ENCODE data around the gene BDP1. TPM values are rescaled to one million over a fixed set of nuclear protein-coding genes. Genes with fewer than 3 reads are reported as not detected.
"Not testable (repeated sequence)": the region's sequence is repeated elsewhere in the genome, so short reads cannot be mapped to it uniquely, and the experiment has no call there.

Gene BDP1
- total and polyA plus RNA-seq, 7 experiments from 2014 or later = 8.9 to 48.7 (median 35.5) TPM

DNA sequence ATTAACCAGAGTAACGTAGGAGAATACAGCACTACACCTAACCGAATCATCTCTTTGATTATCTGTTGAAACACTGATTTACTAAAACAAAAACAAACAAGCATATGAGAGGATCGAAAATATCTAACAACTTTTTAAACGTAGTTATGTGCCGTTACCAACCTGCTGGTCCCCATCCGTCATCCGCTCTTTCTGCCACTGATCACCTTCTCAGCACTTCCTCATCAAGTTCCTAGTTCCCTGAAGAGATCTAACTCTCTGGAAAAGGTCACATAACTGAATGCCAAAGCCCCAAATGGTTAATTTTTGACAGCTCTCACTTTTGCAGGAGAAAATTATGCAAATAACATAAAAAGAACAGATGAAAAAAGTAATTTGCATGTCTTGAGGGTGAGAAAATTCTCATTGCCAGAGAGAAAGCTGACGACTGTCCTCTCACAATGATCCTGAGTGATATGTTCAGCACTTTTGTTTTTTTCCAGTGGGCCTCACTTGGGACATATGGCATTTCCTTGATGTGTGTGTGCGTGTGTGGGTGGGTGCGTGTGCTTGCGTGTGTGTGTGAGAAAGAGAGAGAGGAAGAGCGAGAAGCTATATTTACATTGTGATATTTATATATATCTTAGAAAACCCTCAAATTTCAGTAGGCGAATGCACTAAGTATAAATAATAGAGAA, 8.8 kb upstream of the BDP1 start:
- Mint-ChIP-seq H3K4me1 (peaks cover 0 to 16% (median 8%) of the 10 kb centered on the region in 7 donors), H3K27me3 (peaks cover 24 to 40% (median 26%) of the 10 kb centered on the region in 5 donors), H3K4me3 (peak overlapping the region in 8 of 10 donors; percentile 6 to 58 (median 37))
- intact Hi-C loops (cut with micrococcal nuclease) = loop anchor here in 1 of 2 donors (1.0 kb wide), 1 partner anchor 9 kb away; the partner anchor contains the start of gene BDP1
- peak; percentile 19 for ATAC-seq
- CTCF ChIA-PET; H3K27ac ChIP-seq (ENCODE audit: low read depth, low read length); POLR2A ChIA-PET; H3K9me3 ChIP-seq (ENCODE audit: control insufficient read depth in 2 of 3, low read length in 3 of 3); H3K27me3 ChIP-seq (ENCODE audit: control insufficient read depth in 2 of 2, insufficient read depth in 2 of 2, low read length in 2 of 2); H3K4me1 ChIP-seq (ENCODE audit: control insufficient read depth in 2 of 2, insufficient read depth in 2 of 2, low read length in 2 of 2); H3K4me3 ChIP-seq (ENCODE audit: low read length); H3K36me3 ChIP-seq (ENCODE audit: control insufficient read depth in 2 of 3, insufficient read depth in 3 of 3, low read length in 3 of 3); H3K36me3 Mint-ChIP-seq; H3K27ac Mint-ChIP-seq; H3K9me3 Mint-ChIP-seq; DNase-seq: not testable (repeated sequence)

DNA sequence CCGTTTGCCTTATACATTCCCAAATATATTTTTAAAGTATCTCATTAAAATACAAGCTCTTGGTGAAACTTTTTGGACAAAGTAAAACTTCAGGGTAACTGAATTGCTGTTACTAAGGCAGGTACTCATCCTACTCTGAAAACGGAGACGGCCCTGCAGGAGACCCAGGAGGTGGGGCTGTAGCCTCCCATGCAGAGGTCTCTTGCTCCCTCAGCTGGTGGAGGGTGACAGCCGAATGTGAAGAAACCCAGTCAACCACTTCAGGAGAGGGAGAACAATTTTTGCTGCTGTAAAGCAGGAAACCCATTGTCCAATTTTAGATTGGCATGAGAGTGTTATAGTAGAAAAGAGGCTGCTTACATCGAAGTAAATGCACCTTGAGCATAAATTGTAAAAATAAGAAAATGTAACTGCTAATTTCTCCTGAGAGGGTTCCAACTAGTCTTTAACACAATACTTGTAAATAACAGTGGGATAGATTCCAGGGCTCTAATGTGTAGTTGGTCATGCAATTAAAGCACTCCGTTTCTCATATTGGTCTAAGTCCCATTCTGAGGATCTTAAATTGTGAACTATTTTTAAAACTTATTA, 8.1 kb upstream of the BDP1 start:
- H3K27me3 ChIP-seq (ENCODE audit: control insufficient read depth in 2 of 2, insufficient read depth in 2 of 2, low read length in 2 of 2); H3K9me3 ChIP-seq (ENCODE audit: control insufficient read depth in 2 of 3, low read length in 3 of 3); H3K27ac Mint-ChIP-seq; H3K9me3 Mint-ChIP-seq; H3K4me3 ChIP-seq (ENCODE audit: low read length); POLR2A ChIA-PET; H3K36me3 ChIP-seq (ENCODE audit: control insufficient read depth in 2 of 3, insufficient read depth in 3 of 3, low read length in 3 of 3); CTCF ChIA-PET; H3K36me3 Mint-ChIP-seq; H3K27ac ChIP-seq (ENCODE audit: low read depth, low read length); H3K4me1 ChIP-seq (ENCODE audit: control insufficient read depth in 2 of 2, insufficient read depth in 2 of 2, low read length in 2 of 2): not testable (repeated sequence)
- Mint-ChIP-seq H3K4me1 (peaks cover 0 to 16% (median 8%) of the 10 kb centered on the region in 7 donors), H3K4me3 (peak overlapping the region in 4 of 10 donors; percentile 14 to 46 (median 37)), H3K27me3 (peaks cover 22 to 43% (median 29%) of the 10 kb centered on the region in 5 donors)
- DNase-seq (peak in 8 of 9 donors; percentile 36 to 60 (median 54)), ATAC-seq (peak; percentile 96)
- intact Hi-C loops (cut with micrococcal nuclease) = loop anchor here in 1 of 2 donors (1.0 kb wide), 1 partner anchor 8 kb away; the partner anchor contains the start of gene BDP1

DNA sequence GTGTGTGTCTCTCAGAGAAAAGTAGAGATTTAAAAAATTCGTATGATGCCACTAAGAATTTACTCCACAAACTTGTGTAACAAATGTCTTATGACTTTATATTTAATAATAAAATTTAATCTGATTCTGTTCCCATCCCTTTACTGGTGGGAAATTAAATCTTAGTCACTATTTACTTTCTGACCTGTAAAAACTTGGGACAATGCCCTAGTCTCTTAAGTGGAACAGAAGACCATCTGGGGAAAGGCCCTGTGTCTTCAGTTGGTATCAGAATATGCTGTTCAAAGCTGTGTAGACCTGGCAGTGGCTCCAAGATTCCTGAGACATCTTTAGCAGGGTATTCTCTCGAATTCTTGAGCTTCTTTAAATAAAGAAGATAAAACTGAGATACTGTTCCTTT, 2.6 kb upstream of the BDP1 start:
- CTCF ChIA-PET = no interaction called here
- no peak overlapping the region for H3K27ac ChIP-seq (ENCODE audit: low read depth, low read length)
- DNase-seq (no peak), ATAC-seq (no peak)
- H3K9me3 Mint-ChIP-seq = peaks cover 0 to 4% (median 0%) of the 10 kb centered on the region in 11 donors
- peaks cover 11 to 30% (median 26%) of the 10 kb centered on the region in 7 donors for H3K4me1 Mint-ChIP-seq
- POLR2A ChIA-PET = no interaction called here
- H3K27ac Mint-ChIP-seq = no peak overlapping the region
- H3K9me3 ChIP-seq (ENCODE audit: control insufficient read depth in 2 of 3, low read length in 3 of 3) = no peaks in the 10 kb centered on the region
- peaks cover 0 to 5% (median 0%) of the 10 kb centered on the region in 3 experiments for H3K36me3 ChIP-seq (ENCODE audit: control insufficient read depth in 2 of 3, insufficient read depth in 3 of 3, low read length in 3 of 3)
- H3K27me3 Mint-ChIP-seq = peaks cover 7 to 18% (median 15%) of the 10 kb centered on the region in 5 donors
- no peaks in the 10 kb centered on the region for H3K27me3 ChIP-seq (ENCODE audit: control insufficient read depth in 2 of 2, insufficient read depth in 2 of 2, low read length in 2 of 2)
- no peak overlapping the region for H3K4me3 Mint-ChIP-seq
- H3K4me1 ChIP-seq (ENCODE audit: control insufficient read depth in 2 of 2, insufficient read depth in 2 of 2, low read length in 2 of 2) = peaks cover 11 to 12% of the 10 kb centered on the region in 2 donors
- intact Hi-C loops (cut with micrococcal nuclease) = no loop called here
- H3K36me3 Mint-ChIP-seq = no peaks in the 10 kb centered on the region
- no peak overlapping the region for H3K4me3 ChIP-seq (ENCODE audit: low read length)

DNA sequence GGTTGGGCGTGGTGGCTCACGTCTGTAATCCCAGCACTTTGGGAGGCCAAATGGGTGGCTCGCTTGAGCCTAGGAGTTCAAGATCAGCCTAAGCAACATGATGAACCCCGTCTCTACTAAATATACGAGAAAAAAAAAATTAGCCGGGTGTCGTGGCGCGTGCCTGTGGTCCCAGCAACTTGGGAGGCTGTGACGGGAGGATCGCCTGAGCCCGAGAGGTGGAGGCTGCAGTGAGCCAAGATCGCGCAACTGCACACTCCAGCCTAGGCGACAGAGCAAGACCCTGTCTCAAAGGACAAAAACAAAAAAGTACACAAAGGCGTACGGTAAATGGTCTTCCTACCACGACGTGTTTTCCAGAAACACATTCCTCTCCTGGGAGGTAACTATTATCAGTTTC, 538 bp upstream of the BDP1 start:
- DNase-seq = no peak

DNA sequence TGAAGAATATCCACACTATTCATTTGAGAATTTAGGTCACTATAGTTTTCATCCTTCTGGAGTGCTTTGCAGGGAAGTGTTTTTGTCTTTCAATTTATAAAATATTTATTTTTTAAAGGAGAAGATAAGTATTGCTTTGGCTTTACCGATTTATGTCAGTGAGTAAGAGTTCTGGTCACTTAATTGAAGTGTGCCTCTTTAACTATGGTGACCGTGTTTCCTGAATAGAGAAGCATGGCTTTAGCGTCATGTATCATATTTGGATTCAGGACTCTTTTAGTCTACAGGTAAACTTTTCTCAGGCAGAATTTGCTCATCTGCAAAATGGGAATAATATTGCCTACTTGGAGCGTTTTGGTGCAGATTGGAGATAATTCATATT, 902 bp downstream of the BDP1 start:
- H3K9me3 Mint-ChIP-seq = peaks cover 0 to 4% (median 0%) of the 10 kb centered on the region in 11 donors
- peaks cover 0 to 33% (median 13%) of the 10 kb centered on the region in 3 experiments for H3K36me3 ChIP-seq (ENCODE audit: control insufficient read depth in 2 of 3, insufficient read depth in 3 of 3, low read length in 3 of 3)
- no peaks in the 10 kb centered on the region for H3K27me3 ChIP-seq (ENCODE audit: control insufficient read depth in 2 of 2, insufficient read depth in 2 of 2, low read length in 2 of 2)
- peak overlapping the region; percentile 87 for H3K27ac ChIP-seq (ENCODE audit: low read depth, low read length)
- peak overlapping the region; percentile 90 to 100 (median 98) for H3K4me3 Mint-ChIP-seq
- no peaks in the 10 kb centered on the region for H3K9me3 ChIP-seq (ENCODE audit: control insufficient read depth in 2 of 3, low read length in 3 of 3)
- ChIA-PET POLR2A (interaction anchor here (0.9 to 1.6 kb wide), 2 partner anchors 131 to 145 kb away, joined by 3 read pairs; partner anchors contain the start of gene MCCC2), CTCF (no interaction called here)
- DNase-seq = no peak
- peaks cover 0 to 7% (median 5%) of the 10 kb centered on the region in 5 donors for H3K27me3 Mint-ChIP-seq
- intact Hi-C loops (cut with micrococcal nuclease) = loop anchor here (5.0 kb wide), 3 partner anchors 301 to 851 kb away; no protein-coding TSS in a partner anchor
- peak overlapping the region; percentile 99 for H3K4me3 ChIP-seq (ENCODE audit: low read length)
- peak overlapping the region; percentile 93 to 100 (median 99) for H3K27ac Mint-ChIP-seq
- peaks cover 17 to 40% (median 34%) of the 10 kb centered on the region in 7 donors for H3K4me1 Mint-ChIP-seq
- ATAC-seq = no peak
- H3K4me1 ChIP-seq (ENCODE audit: control insufficient read depth in 2 of 2, insufficient read depth in 2 of 2, low read length in 2 of 2) = peaks cover 11 to 12% of the 10 kb centered on the region in 2 donors
- H3K36me3 Mint-ChIP-seq = peaks cover 0 to 12% (median 4%) of the 10 kb centered on the region in 5 donors

More for the DNA sequence above, 538 bp upstream of the BDP1 start:
- Mint-ChIP-seq H3K27me3 (peaks cover 7 to 18% (median 9%) of the 10 kb centered on the region in 5 donors), H3K4me3 (peak overlapping the region; percentile 90 to 100 (median 98)), H3K27ac (peak overlapping the region; percentile 93 to 100 (median 99)), H3K4me1 (peaks cover 17 to 40% (median 34%) of the 10 kb centered on the region in 7 donors), H3K9me3 (peaks cover 0 to 4% (median 0%) of the 10 kb centered on the region in 11 donors), H3K36me3 (peaks cover 0 to 9% (median 4%) of the 10 kb centered on the region in 5 donors)
- intact Hi-C loops (cut with micrococcal nuclease) = loop anchor here (1.0 to 5.0 kb wide), 8 partner anchors 8 to 865 kb away; partner anchors contain the start of genes MCCC2 (in 2 of the 2), MRPS27 (in 1 of the 2) and PTCD2 (in 1 of the 2)
- peak overlapping the region; percentile 99 for H3K4me3 ChIP-seq (ENCODE audit: low read length)
- ATAC-seq = no peak
- H3K4me1 ChIP-seq (ENCODE audit: control insufficient read depth in 2 of 2, insufficient read depth in 2 of 2, low read length in 2 of 2) = peaks cover 11 to 12% of the 10 kb centered on the region in 2 donors
- no peaks in the 10 kb centered on the region for H3K9me3 ChIP-seq (ENCODE audit: control insufficient read depth in 2 of 3, low read length in 3 of 3)
- ChIA-PET CTCF (no interaction called here), POLR2A (interaction anchor here (1.6 kb wide), 1 partner anchor 132 kb away, joined by 3 read pairs; the partner anchor contains the start of gene MCCC2)
- peak overlapping the region; percentile 87 for H3K27ac ChIP-seq (ENCODE audit: low read depth, low read length)
- H3K36me3 ChIP-seq (ENCODE audit: control insufficient read depth in 2 of 3, insufficient read depth in 3 of 3, low read length in 3 of 3) = peaks cover 0 to 20% (median 4%) of the 10 kb centered on the region in 3 experiments
- no peaks in the 10 kb centered on the region for H3K27me3 ChIP-seq (ENCODE audit: control insufficient read depth in 2 of 2, insufficient read depth in 2 of 2, low read length in 2 of 2)

DNA sequence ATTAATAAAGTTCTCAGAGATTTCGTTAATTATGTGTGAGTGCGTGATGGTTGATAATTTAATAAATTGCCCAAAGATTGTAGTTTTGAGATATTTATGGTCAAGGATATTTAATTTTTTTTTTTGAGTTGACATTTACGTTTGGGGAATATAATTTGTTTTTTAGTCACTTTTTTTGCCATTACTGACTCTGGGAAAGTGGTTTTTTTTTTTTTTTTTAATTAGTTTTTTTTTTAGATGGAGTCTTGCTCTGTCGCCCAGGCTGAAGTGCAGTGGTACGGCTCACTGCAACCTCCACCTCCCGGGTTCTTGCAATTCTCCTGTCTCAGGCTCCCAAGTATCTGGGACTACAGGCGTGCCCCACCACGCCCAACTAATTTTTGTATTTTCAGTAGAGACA, 1.7 kb downstream of the BDP1 start:
- Histone ChIP-seq H3K4me1 (ENCODE audit: control insufficient read depth in 2 of 2, insufficient read depth in 2 of 2, low read length in 2 of 2) (peaks cover 11 to 12% of the 10 kb centered on the region in 2 donors), H3K27ac (ENCODE audit: low read depth, low read length) (no peak overlapping the region), H3K4me3 (ENCODE audit: low read length) (no peak overlapping the region), H3K36me3 (ENCODE audit: control insufficient read depth in 2 of 3, insufficient read depth in 3 of 3, low read length in 3 of 3) (peaks cover 0 to 40% (median 16%) of the 10 kb centered on the region in 3 experiments), H3K27me3 (ENCODE audit: control insufficient read depth in 2 of 2, insufficient read depth in 2 of 2, low read length in 2 of 2) (no peaks in the 10 kb centered on the region), H3K9me3 (ENCODE audit: control insufficient read depth in 2 of 3, low read length in 3 of 3) (no peaks in the 10 kb centered on the region)
- Mint-ChIP-seq H3K9me3 (peaks cover 0 to 4% (median 0%) of the 10 kb centered on the region in 11 donors), H3K27ac (peak overlapping the region in 4 of 9 donors; percentile 39 to 98 (median 94)), H3K36me3 (peaks cover 0 to 12% (median 4%) of the 10 kb centered on the region in 5 donors), H3K4me1 (peaks cover 17 to 40% (median 34%) of the 10 kb centered on the region in 7 donors), H3K4me3 (peak overlapping the region; percentile 63 to 100 (median 98)), H3K27me3 (peaks cover 0 to 5% (median 2%) of the 10 kb centered on the region in 5 donors)
- CTCF ChIA-PET = no interaction called here
- ATAC-seq (no peak), DNase-seq (no peak)
- intact Hi-C loops (cut with micrococcal nuclease) = loop anchor here (5.0 kb wide), 3 partner anchors 300 to 850 kb away; no protein-coding TSS in a partner anchor
- POLR2A ChIA-PET = no interaction called here

Measured in naive thymus-derived CD4-positive, alpha-beta T cell (primary cell).